ENCODE measurements around the gene INSYN2B.

DNA sequence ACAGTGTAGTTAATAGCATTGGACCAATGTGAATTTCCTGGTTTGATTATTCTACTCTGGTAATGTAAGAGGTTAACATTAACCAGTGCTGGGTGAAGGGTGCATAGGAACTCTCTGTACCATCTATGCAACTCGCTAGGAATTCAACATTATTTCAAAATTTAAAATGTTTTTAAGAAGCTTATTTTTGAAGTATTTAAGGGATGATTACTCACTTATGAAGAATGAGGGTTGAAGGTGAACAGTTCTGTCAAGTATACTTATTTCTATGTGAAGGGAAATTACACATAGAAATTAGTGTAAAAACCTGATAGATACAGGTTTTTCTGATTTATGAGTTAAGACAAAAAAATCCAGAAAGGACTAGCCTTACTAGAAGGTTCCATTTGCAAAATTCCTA lies 165.8 kb downstream of the INSYN2B start:
- TF ChIP-seq CTCF (IDR thresholded peaks at IDR 0.05) (no peak), POLR2A (IDR thresholded peaks at IDR 0.05) (no peak), POLR2AphosphoS5 (IDR thresholded peaks at IDR 0.05) (no peak), EP300 (IDR thresholded peaks at IDR 0.05) (no peak)

Data from gastroesophageal sphincter (tissue), 3 donors.